Neutrophil (primary cell): ENCODE data around the gene PCDHGA7.
"Not testable (repeated sequence)": the region's sequence is repeated elsewhere in the genome, so short reads cannot be mapped to it uniquely, and the experiment has no call there.

ENCODE experiments used
- H3K27ac ChIP-seq: fragments of 200-600 bp; sonication (generic); 2 replicates; pipeline ENCODE4 v1.5.1; 2016; ENCODE audit warnings: mild to moderate bottlenecking, moderate library complexity
- H3K27me3 ChIP-seq: fragments of 200-600 bp; sonication (generic); 2 replicates; pipeline ENCODE4 v1.6.0; 2016; ENCODE audit warnings: mild to moderate bottlenecking
- H3K36me3 ChIP-seq: fragments of 200-600 bp; sonication (generic); 2 replicates; pipeline ENCODE4 v1.5.1; 2017
- H3K4me1 ChIP-seq, 2 experiments: fragments of 200-600 bp in 1 of 2; sonication (generic) in 1 of 2; 1 replicate in 1 of 2; 2 replicates in 1 of 2; pipeline versions ENCODE4 v1.5.1 to v1.6.1; 2013 to 2016; ENCODE audit warnings: low read depth in 1 of 2, low read length in 1 of 2, mild to moderate bottlenecking in 1 of 2, moderate library complexity in 1 of 2; ENCODE audit not compliant: control insufficient read depth in 1 of 2, insufficient read depth in 1 of 2
- H3K4me3 ChIP-seq, 2 experiments: fragments of 200-600 bp in 1 of 2; sonication (generic) in 1 of 2; 1 replicate in 1 of 2; 2 replicates in 1 of 2; pipeline ENCODE4 v1.5.1; 2013 to 2016; ENCODE audit warnings: low read depth in 1 of 2, low read length in 1 of 2, mild to moderate bottlenecking in 1 of 2, moderate library complexity in 1 of 2
- H3K9me3 ChIP-seq: fragments of 200-600 bp; sonication (generic); 2 replicates; pipeline ENCODE4 v1.5.1; 2016
- TF ChIP-seq, protein P1 (sequence below): fragments of 200-600 bp; sonication (generic); IDR thresholded peaks from 2 replicates; pipeline ENCODE4 v1.5.1; 2016; ENCODE audit warnings: antibody characterized with exemption

Gene PCDHGA7

DNA sequence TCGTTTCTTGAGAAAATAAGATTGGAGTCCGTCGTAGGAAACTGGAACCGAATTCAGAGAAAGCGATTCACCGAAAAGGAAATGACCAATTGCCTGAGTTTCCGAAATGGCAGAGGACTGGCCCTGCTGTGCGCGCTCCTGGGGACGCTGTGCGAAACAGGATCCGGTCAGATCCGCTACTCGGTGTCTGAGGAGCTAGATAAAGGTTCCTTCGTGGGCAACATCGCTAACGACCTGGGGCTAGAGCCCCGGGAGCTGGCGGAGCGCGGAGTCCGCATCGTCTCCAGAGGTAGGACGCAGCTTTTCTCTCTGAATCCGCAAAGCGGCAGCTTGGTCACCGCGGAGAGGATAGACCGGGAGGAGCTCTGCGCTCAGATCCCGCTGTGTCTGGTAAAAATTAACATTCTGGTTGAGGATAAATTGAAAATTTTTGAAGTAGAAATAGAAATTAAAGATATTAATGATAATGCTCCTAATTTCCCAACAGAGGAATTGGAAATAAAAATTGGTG, 38.5 kb upstream of the PCDHGA7 start:
- no peaks in the 10 kb centered on the region for H3K4me1 ChIP-seq
- H3K36me3 ChIP-seq, result no peaks in the 10 kb centered on the region
- H3K9me3 ChIP-seq, result peaks cover 17% of the 10 kb centered on the region
- peak overlapping the region in 1 of 2 experiments; percentile 4 for H3K4me3 ChIP-seq
- TF ChIP-seq, protein P1, sequence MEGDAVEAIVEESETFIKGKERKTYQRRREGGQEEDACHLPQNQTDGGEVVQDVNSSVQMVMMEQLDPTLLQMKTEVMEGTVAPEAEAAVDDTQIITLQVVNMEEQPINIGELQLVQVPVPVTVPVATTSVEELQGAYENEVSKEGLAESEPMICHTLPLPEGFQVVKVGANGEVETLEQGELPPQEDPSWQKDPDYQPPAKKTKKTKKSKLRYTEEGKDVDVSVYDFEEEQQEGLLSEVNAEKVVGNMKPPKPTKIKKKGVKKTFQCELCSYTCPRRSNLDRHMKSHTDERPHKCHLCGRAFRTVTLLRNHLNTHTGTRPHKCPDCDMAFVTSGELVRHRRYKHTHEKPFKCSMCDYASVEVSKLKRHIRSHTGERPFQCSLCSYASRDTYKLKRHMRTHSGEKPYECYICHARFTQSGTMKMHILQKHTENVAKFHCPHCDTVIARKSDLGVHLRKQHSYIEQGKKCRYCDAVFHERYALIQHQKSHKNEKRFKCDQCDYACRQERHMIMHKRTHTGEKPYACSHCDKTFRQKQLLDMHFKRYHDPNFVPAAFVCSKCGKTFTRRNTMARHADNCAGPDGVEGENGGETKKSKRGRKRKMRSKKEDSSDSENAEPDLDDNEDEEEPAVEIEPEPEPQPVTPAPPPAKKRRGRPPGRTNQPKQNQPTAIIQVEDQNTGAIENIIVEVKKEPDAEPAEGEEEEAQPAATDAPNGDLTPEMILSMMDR, result no peak
- H3K27me3 ChIP-seq, result peaks cover 89% of the 10 kb centered on the region
- no peak overlapping the region for H3K27ac ChIP-seq

- no peaks in the 10 kb centered on the region for H3K36me3 ChIP-seq
- TF ChIP-seq, protein P1, result no peak
- no peak overlapping the region for H3K4me3 ChIP-seq
- peaks cover 89% of the 10 kb centered on the region for H3K27me3 ChIP-seq
- peaks cover 12% of the 10 kb centered on the region for H3K9me3 ChIP-seq
- no peaks in the 10 kb centered on the region for H3K4me1 ChIP-seq
- no peak overlapping the region for H3K27ac ChIP-seq
Measured at GRCh38 chr5:141345327-141345726, 37.2 kb upstream of the PCDHGA7 start.

GRCh38 chr5:141346017-141346416, 36.5 kb upstream of the PCDHGA7 start:
- H3K4me1 ChIP-seq, H3K4me3 ChIP-seq, H3K36me3 ChIP-seq, H3K27ac ChIP-seq, H3K9me3 ChIP-seq: not testable (repeated sequence)
- peaks cover 89% of the 10 kb centered on the region for H3K27me3 ChIP-seq

DNA sequence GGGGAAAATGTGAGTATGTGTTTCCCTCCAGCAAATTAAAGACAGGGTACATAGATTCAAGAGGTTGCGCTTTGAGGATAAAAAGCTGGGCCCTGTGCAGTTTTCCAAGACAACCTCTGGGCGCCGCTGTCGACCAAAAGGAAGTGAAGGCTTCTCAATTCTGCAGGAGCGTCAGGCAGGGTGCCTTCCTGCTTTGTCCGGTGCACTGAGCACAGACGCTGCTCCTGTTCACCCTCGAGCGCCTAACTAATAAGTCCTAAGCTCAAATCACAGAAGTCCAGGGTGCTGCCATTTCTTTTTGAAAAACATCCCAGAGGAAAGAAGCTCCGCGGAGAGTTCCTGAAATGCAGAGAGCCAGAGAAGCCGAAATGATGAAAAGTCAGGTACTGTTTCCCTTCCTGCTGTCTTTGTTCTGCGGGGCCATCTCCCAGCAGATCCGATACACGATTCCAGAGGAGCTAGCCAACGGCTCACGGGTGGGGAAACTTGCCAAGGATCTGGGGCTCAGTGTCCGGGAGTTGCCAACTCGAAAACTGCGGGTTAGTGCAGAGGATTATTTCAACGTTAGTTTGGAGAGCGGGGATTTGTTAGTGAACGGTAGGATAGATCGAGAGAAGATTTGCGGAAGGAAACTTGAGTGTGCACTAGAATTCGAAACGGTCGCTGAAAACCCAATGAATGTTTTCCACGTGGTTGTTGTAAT, 32.5 kb upstream of the PCDHGA7 start, which contains the start of gene PCDHGB1:
PCDHGB1 (plus strand) TSS at position 183 of the 703 bp plus-strand sequence; CDS start at position 345, 162 bp downstream.
- Histone ChIP-seq H3K27me3 (peaks cover 89% of the 10 kb centered on the region), H3K9me3 (peaks cover 19% of the 10 kb centered on the region), H3K4me3 (no peak within 1 kb of the TSS), H3K27ac (no peak within 1 kb of the TSS), H3K4me1 (no peaks in the 10 kb centered on the region), H3K36me3 (no peaks in the 10 kb centered on the region)
- TF ChIP-seq, protein P1, result no peak

GRCh38 chr5:141351591-141351990, 31.0 kb upstream of the PCDHGA7 start:
- no peaks in the 10 kb centered on the region for H3K36me3 ChIP-seq
- H3K27me3 ChIP-seq, result peaks cover 91% of the 10 kb centered on the region
- no peak overlapping the region for H3K4me3 ChIP-seq
- H3K27ac ChIP-seq, result no peak overlapping the region
- H3K4me1 ChIP-seq, result no peaks in the 10 kb centered on the region
- TF ChIP-seq, protein P1, result no peak
- H3K9me3 ChIP-seq, result peaks cover 19% of the 10 kb centered on the region

DNA sequence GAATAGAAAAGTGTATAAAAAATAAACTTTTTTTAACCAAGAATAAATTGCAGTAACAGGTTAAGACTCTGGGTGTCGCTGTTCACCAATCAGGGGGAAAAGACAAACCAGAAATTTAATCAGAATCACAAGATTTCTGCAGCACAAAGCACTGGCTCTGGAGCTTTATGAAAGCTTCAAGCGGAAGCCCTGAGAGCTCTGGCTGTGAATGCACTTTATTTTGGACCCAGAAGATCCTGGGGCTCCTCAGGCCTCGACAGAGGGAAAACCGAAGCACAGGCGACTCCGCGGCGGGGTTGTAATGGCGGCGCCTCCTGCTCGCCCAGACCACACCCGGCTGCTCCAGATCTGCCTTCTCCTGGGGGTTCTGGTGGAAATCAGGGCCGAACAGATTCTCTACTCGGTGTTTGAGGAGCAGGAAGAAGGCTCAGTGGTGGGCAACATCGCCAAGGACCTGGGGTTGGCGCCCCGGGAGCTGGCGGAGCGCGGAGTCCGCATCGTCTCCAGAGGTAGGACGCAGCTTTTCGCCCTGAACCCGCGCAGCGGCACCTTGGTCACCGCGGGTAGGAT, 27.6 kb upstream of the PCDHGA7 start, which contains the start of gene PCDHGA4:
PCDHGA4 (plus strand) TSS at position 122 of the 570 bp plus-strand sequence; CDS start at position 209, 87 bp downstream.
- Histone ChIP-seq H3K9me3 (peaks cover 22% of the 10 kb centered on the region), H3K4me1 (no peaks in the 10 kb centered on the region), H3K4me3 (no peak within 1 kb of the TSS), H3K27me3 (peaks cover 100% of the 10 kb centered on the region), H3K27ac (no peak within 1 kb of the TSS), H3K36me3 (no peaks in the 10 kb centered on the region)
- TF ChIP-seq, protein P1, result no peak
